Motor neuron (in vitro differentiated cells): ENCODE results near the gene SEMA4B. TPM values are rescaled to one million over a fixed set of nuclear protein-coding genes. Genes with fewer than 3 reads are reported as not detected.

Experiments used
- ATAC-seq, 8 experiments: fragments of 200-7000 bp; cut with Tn5 transposase; replicated peaks in 6 of 8; 2 replicates each; pipeline ENCODE4 v1.8.0; 2021; ENCODE audit warnings: mild to moderate bottlenecking in 8 of 8, moderate library complexity in 8 of 8
- H3K27ac ChIP-seq, 2 donors: fragments of 250-450 bp; sonication (Bioruptor Pico); 2 replicates each; pipeline ENCODE4 v1.9.0; 2021; ENCODE audit warnings: antibody characterized with exemption in 2 of 2, mild to moderate bottlenecking in 2 of 2, moderate library complexity in 1 of 2
- H3K4me1 ChIP-seq, 2 donors: fragments of 250-450 bp; sonication (Bioruptor Pico); replicated peaks in 1 of 2; 2 replicates each; pipeline ENCODE4 v1.6.1; 2021; ENCODE audit warnings: antibody characterized with exemption in 2 of 2, mild to moderate bottlenecking in 2 of 2, moderate library complexity in 1 of 2
- H3K4me3 ChIP-seq, 5 donors: fragments of 250-450 bp; sonication (Bioruptor Pico); 2 replicates each; pipeline ENCODE4 v1.9.0; 2021; ENCODE audit warnings: antibody characterized with exemption in 5 of 5, mild to moderate bottlenecking in 5 of 5, moderate library complexity in 4 of 5
- WGBS, 10 experiments: fragments of 450-650 bp; shearing (Covaris generic); methylation state at CpG; one replicate each; pipeline ENCODE4 v1.0.0; 2022; 5-methylcytosine and 5-hydroxymethylcytosine counted together
- in situ Hi-C, 9 experiments: fragments of 400-800 bp; cut with MboI; loops; one replicate each; pipeline ENCODE4 v1.15.0; 2021; ENCODE audit warnings: low sequenced_read_pairs in 9 of 9, low pct_unique_long_range_greater_than_20kb in 2 of 9; ENCODE audit not compliant: unreplicated experiment in 9 of 9
- total RNA-seq, 8 experiments: library from RNA; unstranded; fragments of 300-600 nt; gene quantifications; 2 replicates each; pipeline versions ENCODE4 v1.2.3 to v1.2.4, GENCODE V29; 2022

SEMA4B gene
- total RNA-seq, 8 experiments from 2014 or later = 9.7 to 18.3 (median 13.4) TPM

GRCh38 chr15:90202929-90203328, 1.8 kb downstream of the SEMA4B start:
- Histone ChIP-seq H3K27ac (no peak overlapping the region), H3K4me1 (peaks cover 14 to 15% of the 10 kb centered on the region in 2 donors), H3K4me3 (peak overlapping the region in 2 of 5 donors; percentile 62 to 86)
- ATAC-seq = no peak
- in situ Hi-C loops = no loop called here
- 60 to 100% (median 95%) methylated on average over 1 to 4 of the region's 4 CpGs; no CpG with 5 or more reads in 4 of the 10 experiments for WGBS, 10 experiments

- in situ Hi-C loops = no loop called here
- H3K27ac ChIP-seq = no peak overlapping the region
- 88 to 100% (median 94%) methylated on average over 1 to 4 of the region's 7 CpGs; no CpG with 5 or more reads in 4 of the 10 experiments for WGBS, 10 experiments
Measured at GRCh38 chr15:90203473-90203872, 2.3 kb downstream of the SEMA4B start.

GRCh38 chr15:90203922-90204321, 2.8 kb downstream of the SEMA4B start:
- WGBS, 10 experiments = 20 to 100% (median 70%) methylated on average over 1 to 2 of the region's 8 CpGs; no CpG with 5 or more reads in 4 of the 10 experiments
- Histone ChIP-seq H3K4me1 (peaks cover 14 to 15% of the 10 kb centered on the region in 2 donors), H3K4me3 (no peak overlapping the region), H3K27ac (no peak overlapping the region)
- in situ Hi-C loops = no loop called here
- ATAC-seq = peak in 2 of 8 experiments; percentile 11 to 38

More at GRCh38 chr15:90203473-90203872, 2.3 kb downstream of the SEMA4B start:
- no peak overlapping the region for H3K4me3 ChIP-seq
- no peak for ATAC-seq
- peaks cover 14 to 15% of the 10 kb centered on the region in 2 donors for H3K4me1 ChIP-seq

- Histone ChIP-seq H3K27ac (no peak overlapping the region), H3K4me3 (no peak overlapping the region), H3K4me1 (peaks cover 14 to 15% of the 10 kb centered on the region in 2 donors)
- 88 to 100% (median 90%) methylated on average over 1 to 6 of the region's 10 CpGs; no CpG with 5 or more reads in 5 of the 10 experiments for WGBS, 10 experiments
- ATAC-seq = no peak
- in situ Hi-C loops = no loop called here
Measured at GRCh38 chr15:90205050-90205848, 4.1 kb downstream of the SEMA4B start.

- 60 to 100% (median 98%) methylated on average over 1 to 3 of the region's 5 CpGs; no CpG with 5 or more reads in 6 of the 10 experiments for WGBS, 10 experiments
- no peak for ATAC-seq
- in situ Hi-C loops = no loop called here
- H3K27ac ChIP-seq = no peak overlapping the region
- peaks cover 10 to 11% of the 10 kb centered on the region in 2 donors for H3K4me1 ChIP-seq
- H3K4me3 ChIP-seq = no peak overlapping the region
Measured at GRCh38 chr15:90205886-90206285, 4.8 kb downstream of the SEMA4B start.

GRCh38 chr15:90207252-90207651, 6.1 kb downstream of the SEMA4B start:
- Histone ChIP-seq H3K4me1 (peaks cover 11 to 15% of the 10 kb centered on the region in 2 donors), H3K4me3 (no peak overlapping the region), H3K27ac (no peak overlapping the region)
- WGBS, 10 experiments = 87 to 100% (median 96%) methylated on average over 1 to 4 of the region's 6 CpGs; no CpG with 5 or more reads in 6 of the 10 experiments
- ATAC-seq = no peak
- in situ Hi-C loops = no loop called here

- no peak for ATAC-seq
- Histone ChIP-seq H3K4me3 (no peak overlapping the region), H3K4me1 (peaks cover 1 to 8% of the 10 kb centered on the region in 2 donors), H3K27ac (no peak overlapping the region)
- in situ Hi-C loops = no loop called here
- 79 to 100% (median 95%) methylated on average over 1 to 6 of the region's 6 CpGs for WGBS, 10 experiments
Measured at GRCh38 chr15:90208356-90208755, 7.2 kb downstream of the SEMA4B start.

GRCh38 chr15:90209591-90209990, 8.5 kb downstream of the SEMA4B start:
- 69 to 100% (median 84%) methylated on average over 1 to 7 of the region's 9 CpGs; no CpG with 5 or more reads in 4 of the 10 experiments for WGBS, 10 experiments
- in situ Hi-C loops = no loop called here
- no peak overlapping the region for H3K27ac ChIP-seq
- ATAC-seq = no peak
- no peak overlapping the region for H3K4me3 ChIP-seq
- peaks cover 0 to 5% of the 10 kb centered on the region in 2 donors for H3K4me1 ChIP-seq

- Histone ChIP-seq H3K4me3 (no peak overlapping the region), H3K27ac (no peak overlapping the region), H3K4me1 (peaks cover 0 to 5% of the 10 kb centered on the region in 2 donors)
- no peak for ATAC-seq
- in situ Hi-C loops = no loop called here
- 60 to 100% (median 90%) methylated on average over 1 to 7 of the region's 8 CpGs; no CpG with 5 or more reads in 2 of the 10 experiments for WGBS, 10 experiments
Measured at GRCh38 chr15:90210593-90210992, 9.5 kb downstream of the SEMA4B start.

GRCh38 chr15:90211009-90211408, 9.9 kb downstream of the SEMA4B start:
- in situ Hi-C loops = no loop called here
- Histone ChIP-seq H3K4me3 (no peak overlapping the region), H3K27ac (peak overlapping the region in 1 of 2 donors; percentile 63), H3K4me1 (peaks cover 0 to 5% of the 10 kb centered on the region in 2 donors)
- 52 to 100% (median 96%) methylated on average over 1 to 7 of the region's 9 CpGs; no CpG with 5 or more reads in 3 of the 10 experiments for WGBS, 10 experiments
- ATAC-seq = no peak

GRCh38 chr15:90211440-90212143, 10.5 kb downstream of the SEMA4B start:
- in situ Hi-C loops = no loop called here
- peaks cover 0 to 5% of the 10 kb centered on the region in 2 donors for H3K4me1 ChIP-seq

GRCh38 chr15:90212221-90213098, 11.3 kb downstream of the SEMA4B start:
- peak in 2 of 8 experiments; percentile 29 to 42 for ATAC-seq
- in situ Hi-C loops = no loop called here

More at GRCh38 chr15:90211440-90212143, 10.5 kb downstream of the SEMA4B start:
- ATAC-seq = peak; percentile 91 to 98 (median 96)
- no peak overlapping the region for H3K4me3 ChIP-seq
- H3K27ac ChIP-seq = peak overlapping the region in 1 of 2 donors; percentile 63
- WGBS, 10 experiments = 47 to 100% (median 77%) methylated on average over 1 to 9 of the region's 13 CpGs; no CpG with 5 or more reads in 4 of the 10 experiments

More at GRCh38 chr15:90212221-90213098, 11.3 kb downstream of the SEMA4B start:
- Histone ChIP-seq H3K4me1 (peaks cover 0 to 5% of the 10 kb centered on the region in 2 donors), H3K27ac (no peak overlapping the region), H3K4me3 (no peak overlapping the region)
- 60 to 100% (median 80%) methylated on average over 1 to 9 of the region's 35 CpGs; no CpG with 5 or more reads in 3 of the 10 experiments for WGBS, 10 experiments
